ENCODE results near the gene SUPT4H1.

Gene SUPT4H1

DNA sequence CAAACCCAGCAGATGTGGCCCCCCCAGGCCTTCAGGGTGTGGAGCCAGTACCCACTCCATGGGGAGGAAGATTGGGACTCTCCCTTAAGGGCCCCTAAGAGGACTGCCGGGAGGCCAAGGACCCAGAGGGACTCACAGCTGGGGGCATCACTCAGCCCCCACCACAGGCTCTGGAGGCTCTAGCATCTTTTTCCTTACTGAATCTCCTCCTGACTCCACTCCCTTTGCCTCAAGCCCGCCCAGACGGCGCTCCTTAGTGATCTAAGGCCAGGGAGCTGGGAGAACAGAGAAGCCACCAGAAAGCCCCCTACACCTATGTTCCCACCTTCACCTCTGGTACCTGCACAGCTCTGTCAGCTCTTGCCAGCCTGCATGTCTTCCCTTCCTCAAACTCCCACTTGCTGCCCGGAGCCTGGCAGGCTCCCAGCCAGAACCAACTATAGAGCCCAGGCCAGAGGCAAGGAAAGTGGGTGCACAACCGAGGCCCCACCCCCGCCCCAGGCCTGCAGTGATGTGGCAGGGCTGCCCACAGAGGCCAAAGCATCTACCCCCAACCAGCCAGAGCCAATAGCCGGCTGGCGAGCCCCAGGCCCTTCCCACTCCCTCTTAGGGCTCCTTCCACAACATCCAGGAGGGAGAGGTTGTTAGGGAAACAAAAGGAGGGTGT is 48.9 kb downstream of the SUPT4H1 start:
- DNase-seq: no peak

DNA sequence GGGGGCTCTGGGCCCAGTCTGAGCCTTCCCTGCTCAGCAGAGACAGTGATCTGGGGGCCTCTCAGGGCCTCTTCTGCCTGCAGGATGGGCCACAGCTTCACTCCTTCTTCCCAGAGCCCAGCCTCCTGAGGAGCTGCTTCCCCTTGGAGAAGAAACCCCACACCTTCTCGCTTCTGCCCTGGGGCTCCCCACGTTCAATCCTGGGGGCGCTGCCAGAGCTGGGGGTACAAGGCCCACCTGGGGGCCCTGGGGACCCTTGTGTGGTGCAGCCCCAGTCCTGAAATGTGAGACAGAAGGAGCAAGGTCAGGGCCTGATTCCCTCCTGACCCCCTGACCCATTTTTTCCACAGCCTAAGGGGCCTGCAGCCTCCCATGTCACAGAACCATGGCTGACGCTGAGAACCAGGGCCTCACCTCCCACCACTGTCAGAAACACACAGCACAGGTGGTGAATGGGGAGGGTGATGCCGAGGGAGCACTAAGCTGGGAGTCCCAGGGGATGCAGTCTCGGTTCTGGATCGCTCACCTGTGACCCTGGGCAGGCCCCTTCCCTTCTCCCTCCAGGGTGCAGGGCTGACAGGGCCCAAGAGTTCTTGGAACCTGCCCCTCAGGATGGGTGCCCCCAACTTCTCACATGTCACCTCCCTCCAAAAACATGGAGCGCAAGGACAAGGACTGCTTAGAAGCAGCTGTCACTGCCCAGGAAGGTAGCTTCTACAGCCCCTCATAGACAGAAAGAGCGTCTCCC is 49.7 kb downstream of the SUPT4H1 start:
- no peak for DNase-seq

DNA sequence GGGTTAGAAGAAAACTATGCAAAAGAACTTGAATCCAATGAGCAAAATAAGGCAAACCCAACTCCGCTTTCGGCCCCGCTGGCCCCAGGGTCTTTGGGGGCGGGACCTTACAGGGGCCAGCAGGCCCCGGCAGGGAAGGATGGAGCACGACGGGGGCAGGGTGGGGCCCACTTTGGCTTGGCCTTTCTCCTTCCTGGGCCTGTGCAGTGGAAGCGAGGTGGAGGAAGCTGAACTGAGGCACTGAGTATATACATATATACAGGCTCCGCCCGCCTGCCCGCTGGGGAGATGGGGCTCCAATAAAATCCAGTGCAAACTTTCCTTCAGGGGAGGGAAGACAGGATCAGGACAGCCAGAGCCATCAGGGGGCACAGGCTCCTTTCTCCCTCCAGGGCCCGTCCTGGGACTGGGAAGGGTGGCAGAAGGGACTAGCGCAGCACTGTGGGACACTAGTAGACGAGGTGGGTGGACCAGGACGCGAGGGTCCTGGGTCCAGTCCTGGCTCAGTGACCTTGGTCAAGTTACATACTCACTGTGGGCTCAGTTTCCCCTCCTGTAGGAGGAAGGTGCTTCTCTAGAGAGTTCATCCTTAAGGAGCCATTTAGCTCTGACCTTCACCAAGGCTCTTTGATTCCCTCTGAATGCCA is 50.4 kb downstream of the SUPT4H1 start:
- no peak for DNase-seq

DNA sequence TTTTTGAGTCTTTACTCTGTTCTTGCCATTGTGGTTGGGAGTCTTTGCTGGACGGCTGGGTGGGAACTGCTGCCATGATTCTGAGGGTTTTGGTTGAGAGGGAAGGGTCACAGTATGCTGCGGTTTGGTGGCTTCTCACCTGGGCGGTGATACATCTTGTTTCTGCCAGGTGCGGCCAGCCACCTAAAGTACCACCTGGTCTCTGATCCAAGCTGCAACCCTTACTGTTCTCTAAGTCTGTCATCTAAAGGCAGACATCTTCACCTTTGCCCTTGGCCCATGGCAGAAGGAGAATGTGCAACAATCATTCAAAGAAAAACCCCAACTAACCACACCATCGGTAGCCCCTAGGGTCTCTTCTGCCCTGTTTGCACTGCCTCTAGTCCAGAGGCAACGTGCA is 51.7 kb downstream of the SUPT4H1 start:
- no peak for DNase-seq
